GM12892 (cell line): ENCODE data around the gene TMEM120A.

Experiments
- POLR2A ChIP-seq: IDR thresholded peaks from 2 replicates; pipeline ENCODE4 v1.6.1; 2011; ENCODE audit warnings: low read depth, low read length, control low read depth
- POLR2AphosphoS5 ChIP-seq: IDR thresholded peaks from 2 replicates; pipeline ENCODE4 v1.6.1; 2011; ENCODE audit warnings: low read depth, low read length, control low read depth
- TAF1 ChIP-seq: IDR thresholded peaks from 2 replicates; pipeline ENCODE4 v1.6.1; 2011; ENCODE audit warnings: low read depth, mild to moderate bottlenecking, control low read depth, low read length, borderline replicate concordance

- TF ChIP-seq POLR2A (no peak), POLR2AphosphoS5 (no peak), TAF1 (no peak)
These were observed 48.1 kb downstream of the TMEM120A start for GRCh38 chr7:75946207-75946855.
